ENCODE results near the gene SLC6A7.

SLC6A7 gene

GRCh38 chr5:150144246-150144801 is 45.5 kb upstream of the SLC6A7 start:
- no peak overlapping the region for H3K4me2 ChIP-seq (ENCODE audit: low read length)
- H3K36me3 ChIP-seq (replicated peaks; ENCODE audit: low read depth, low read length): no peaks in the 10 kb centered on the region
- no peaks in the 10 kb centered on the region for H3K27me3 ChIP-seq (ENCODE audit: low read depth, low read length)
- no peaks in the 10 kb centered on the region for H3K9me3 ChIP-seq (ENCODE audit: insufficient read depth, low read length)
- H4K20me1 ChIP-seq (ENCODE audit: insufficient read depth, low read length): no peaks in the 10 kb centered on the region
- no peak overlapping the region for H3K27ac ChIP-seq (ENCODE audit: low read length)
- H3K4me3 ChIP-seq (ENCODE audit: low read length): no peak overlapping the region
- no peak overlapping the region for H3K9ac ChIP-seq (ENCODE audit: low read length)
- peaks cover 5% of the 10 kb centered on the region; the same call in 1 of the 2 replicates for H3K4me1 ChIP-seq (ENCODE audit: low read length)
- no peak overlapping the region for H2AFZ ChIP-seq (ENCODE audit: low read depth, low read length)
- no peaks in the 10 kb centered on the region for H3K79me2 ChIP-seq (ENCODE audit: low read length)
- TF ChIP-seq EZH2phosphoT487 (IDR thresholded peaks at IDR 0.05; ENCODE audit: low read depth): no peak
- TF ChIP-seq, protein P1, sequence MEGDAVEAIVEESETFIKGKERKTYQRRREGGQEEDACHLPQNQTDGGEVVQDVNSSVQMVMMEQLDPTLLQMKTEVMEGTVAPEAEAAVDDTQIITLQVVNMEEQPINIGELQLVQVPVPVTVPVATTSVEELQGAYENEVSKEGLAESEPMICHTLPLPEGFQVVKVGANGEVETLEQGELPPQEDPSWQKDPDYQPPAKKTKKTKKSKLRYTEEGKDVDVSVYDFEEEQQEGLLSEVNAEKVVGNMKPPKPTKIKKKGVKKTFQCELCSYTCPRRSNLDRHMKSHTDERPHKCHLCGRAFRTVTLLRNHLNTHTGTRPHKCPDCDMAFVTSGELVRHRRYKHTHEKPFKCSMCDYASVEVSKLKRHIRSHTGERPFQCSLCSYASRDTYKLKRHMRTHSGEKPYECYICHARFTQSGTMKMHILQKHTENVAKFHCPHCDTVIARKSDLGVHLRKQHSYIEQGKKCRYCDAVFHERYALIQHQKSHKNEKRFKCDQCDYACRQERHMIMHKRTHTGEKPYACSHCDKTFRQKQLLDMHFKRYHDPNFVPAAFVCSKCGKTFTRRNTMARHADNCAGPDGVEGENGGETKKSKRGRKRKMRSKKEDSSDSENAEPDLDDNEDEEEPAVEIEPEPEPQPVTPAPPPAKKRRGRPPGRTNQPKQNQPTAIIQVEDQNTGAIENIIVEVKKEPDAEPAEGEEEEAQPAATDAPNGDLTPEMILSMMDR (IDR thresholded peaks at IDR 0.05; ENCODE audit: low read depth, low read length): no peak

GRCh38 chr5:150144879-150145278 is 45.0 kb upstream of the SLC6A7 start:
- H4K20me1 ChIP-seq (ENCODE audit: insufficient read depth, low read length): no peaks in the 10 kb centered on the region
- no peaks in the 10 kb centered on the region for H3K9me3 ChIP-seq (ENCODE audit: insufficient read depth, low read length)
- H2AFZ ChIP-seq (ENCODE audit: low read depth, low read length): no peak overlapping the region
- H3K4me3 ChIP-seq (ENCODE audit: low read length): no peak overlapping the region
- H3K4me2 ChIP-seq (ENCODE audit: low read length): no peak overlapping the region
- H3K36me3 ChIP-seq (replicated peaks; ENCODE audit: low read depth, low read length): no peaks in the 10 kb centered on the region
- no peak overlapping the region for H3K9ac ChIP-seq (ENCODE audit: low read length)
- H3K4me1 ChIP-seq (ENCODE audit: low read length): peaks cover 5% of the 10 kb centered on the region; the same call in 1 of the 2 replicates
- H3K27me3 ChIP-seq (ENCODE audit: low read depth, low read length): no peaks in the 10 kb centered on the region
- no peaks in the 10 kb centered on the region for H3K79me2 ChIP-seq (ENCODE audit: low read length)
- TF ChIP-seq, protein P1 (IDR thresholded peaks at IDR 0.05; ENCODE audit: low read depth, low read length): no peak
- no peak for TF ChIP-seq EZH2phosphoT487 (IDR thresholded peaks at IDR 0.05; ENCODE audit: low read depth)
- H3K27ac ChIP-seq (ENCODE audit: low read length): no peak overlapping the region

GRCh38 chr5:150146235-150146634 is 43.6 kb upstream of the SLC6A7 start:
- Histone ChIP-seq H3K4me1 (ENCODE audit: low read length) (peaks cover 5% of the 10 kb centered on the region; the same call in 1 of the 2 replicates), H4K20me1 (ENCODE audit: insufficient read depth, low read length) (no peaks in the 10 kb centered on the region), H3K4me2 (ENCODE audit: low read length) (no peak overlapping the region), H3K9ac (ENCODE audit: low read length) (no peak overlapping the region), H2AFZ (ENCODE audit: low read depth, low read length) (no peak overlapping the region), H3K9me3 (ENCODE audit: insufficient read depth, low read length) (no peaks in the 10 kb centered on the region), H3K36me3 (replicated peaks; ENCODE audit: low read depth, low read length) (no peaks in the 10 kb centered on the region), H3K27ac (ENCODE audit: low read length) (no peak overlapping the region), H3K27me3 (ENCODE audit: low read depth, low read length) (no peaks in the 10 kb centered on the region), H3K79me2 (ENCODE audit: low read length) (no peaks in the 10 kb centered on the region), H3K4me3 (ENCODE audit: low read length) (no peak overlapping the region)
- TF ChIP-seq EZH2phosphoT487 (IDR thresholded peaks at IDR 0.05; ENCODE audit: low read depth): no peak
- TF ChIP-seq, protein P1 (IDR thresholded peaks at IDR 0.05; ENCODE audit: low read depth, low read length): no peak

DNA sequence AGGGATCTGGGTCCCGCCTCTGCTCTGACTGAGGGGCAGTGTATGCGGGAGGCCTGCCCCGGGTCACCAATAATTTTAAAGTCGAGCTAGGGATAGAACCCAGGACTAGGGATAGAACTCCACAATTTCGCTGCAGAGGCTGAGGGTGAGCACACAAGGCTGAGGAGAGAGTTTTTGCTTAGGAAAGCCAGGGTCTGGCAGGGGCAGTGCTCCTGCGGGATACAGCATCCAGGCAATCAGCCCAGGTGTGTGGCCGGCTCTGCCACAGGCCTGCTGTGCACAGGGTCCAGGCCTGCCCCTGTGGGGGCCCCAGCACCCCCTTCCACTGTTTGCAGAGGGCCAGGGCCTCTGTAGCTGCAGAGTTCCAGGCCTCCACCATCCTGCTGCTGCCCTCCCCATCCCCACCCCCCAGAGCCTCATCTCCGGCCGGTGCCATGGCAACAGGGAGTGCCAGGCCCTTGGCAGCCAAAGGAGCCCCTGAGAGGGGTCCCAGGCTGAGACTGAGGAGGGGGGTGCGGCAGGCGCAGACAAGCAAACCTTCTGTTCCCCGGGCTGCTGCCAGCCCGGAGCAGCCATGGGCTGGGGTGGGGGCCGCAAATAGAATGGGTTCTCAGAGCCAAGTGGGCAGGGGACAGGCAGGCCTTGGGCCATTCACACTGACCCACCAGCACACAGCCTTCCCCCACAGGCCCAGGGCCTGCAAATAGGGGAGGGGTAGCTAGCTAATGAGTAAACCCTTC is 42.8 kb upstream of the SLC6A7 start:
- no peak for TF ChIP-seq EZH2phosphoT487 (IDR thresholded peaks at IDR 0.05; ENCODE audit: low read depth)
- TF ChIP-seq, protein P1 (IDR thresholded peaks at IDR 0.05; ENCODE audit: low read depth, low read length): no peak
- Histone ChIP-seq H3K4me2 (ENCODE audit: low read length) (no peak overlapping the region), H4K20me1 (ENCODE audit: insufficient read depth, low read length) (no peaks in the 10 kb centered on the region), H3K27ac (ENCODE audit: low read length) (no peak overlapping the region), H3K27me3 (ENCODE audit: low read depth, low read length) (no peaks in the 10 kb centered on the region), H3K9ac (ENCODE audit: low read length) (no peak overlapping the region), H3K36me3 (replicated peaks; ENCODE audit: low read depth, low read length) (no peaks in the 10 kb centered on the region), H3K4me3 (ENCODE audit: low read length) (no peak overlapping the region), H3K9me3 (ENCODE audit: insufficient read depth, low read length) (no peaks in the 10 kb centered on the region), H3K79me2 (ENCODE audit: low read length) (no peaks in the 10 kb centered on the region), H2AFZ (ENCODE audit: low read depth, low read length) (no peak overlapping the region), H3K4me1 (ENCODE audit: low read length) (peaks cover 5% of the 10 kb centered on the region; the same call in 1 of the 2 replicates)
